Measurements from ENCODE around the gene FLOT2. TPM values are rescaled to one million over a fixed set of nuclear protein-coding genes. Genes with fewer than 3 reads are reported as not detected.
A peak's percentile ranks its signal among the peaks of the same experiment; 100 is the strongest.

The FLOT2 gene
- total and polyA plus RNA-seq, 2 donors (not counting 3 experiments of a cell fraction or from before 2014, with no cell fraction given) = 169 to 180 TPM

DNA sequence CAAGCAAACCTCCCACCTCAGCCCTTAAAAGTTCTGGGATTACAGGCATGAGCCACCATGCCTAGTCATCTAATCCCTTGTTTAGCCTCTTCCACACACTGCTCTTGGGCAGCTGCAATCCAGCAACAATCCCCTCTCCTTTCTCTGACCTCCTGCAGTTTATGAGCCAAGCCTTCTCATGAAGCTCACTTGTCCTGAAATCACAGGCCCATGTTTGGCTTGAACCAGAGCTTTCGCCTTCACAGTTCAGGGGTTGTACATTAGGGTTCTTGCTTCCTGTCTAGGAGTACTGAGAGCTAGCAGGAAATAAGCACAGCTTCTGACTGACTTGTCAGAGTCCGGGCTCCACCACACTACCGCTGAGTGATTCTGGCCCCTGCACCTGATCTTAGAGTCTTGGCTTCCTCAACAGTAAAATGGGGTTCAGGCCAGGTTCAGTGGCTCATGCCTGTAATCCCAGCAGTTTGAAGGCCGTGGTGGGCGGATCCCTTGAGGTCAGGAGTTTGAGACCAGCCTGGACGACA lies 26.4 kb downstream of the FLOT2 start:
- Histone ChIP-seq H3K4me1 (ENCODE audit: control insufficient read depth, extremely low read depth, insufficient read depth, low read length) (peaks cover 1% of the 10 kb centered on the region), H3K9ac (replicated peaks; ENCODE audit: extremely low read depth, insufficient read depth, low read length) (no peak overlapping the region), H3K79me2 (ENCODE audit: control insufficient read depth, insufficient read depth, low read length) (no peaks in the 10 kb centered on the region), H4K20me1 (replicated peaks; ENCODE audit: control insufficient read depth, extremely low read depth, insufficient read depth, low read length) (no peaks in the 10 kb centered on the region), H3K36me3 (ENCODE audit: control insufficient read depth in 2 of 2, extremely low read depth in 1 of 2, insufficient read depth in 2 of 2, low read length in 2 of 2) (no peaks in the 10 kb centered on the region), H3K4me2 (ENCODE audit: insufficient read depth, low read length) (no peak overlapping the region), H3K9me1 (replicated peaks; ENCODE audit: control insufficient read depth, extremely low read depth, insufficient read depth, low read length) (no peaks in the 10 kb centered on the region), H3K27ac (ENCODE audit: insufficient read depth, low read depth, low read length) (no peak overlapping the region), H3K4me3 (replicated peaks in 1 of 3; ENCODE audit: insufficient read depth in 1 of 3, low read depth in 1 of 3, low read length in 3 of 3) (no peak overlapping the region), H3K27me3 (ENCODE audit: control insufficient read depth in 2 of 2, insufficient read depth in 2 of 2, low read length in 2 of 2) (no peaks in the 10 kb centered on the region), H2AFZ (ENCODE audit: low read depth, low read length) (peak overlapping the region; percentile 45), H3K9me3 (replicated peaks; ENCODE audit: control insufficient read depth, insufficient read depth, low read length) (no peaks in the 10 kb centered on the region)
- TF ChIP-seq, protein P1, sequence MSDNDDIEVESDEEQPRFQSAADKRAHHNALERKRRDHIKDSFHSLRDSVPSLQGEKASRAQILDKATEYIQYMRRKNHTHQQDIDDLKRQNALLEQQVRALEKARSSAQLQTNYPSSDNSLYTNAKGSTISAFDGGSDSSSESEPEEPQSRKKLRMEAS (IDR thresholded peaks at IDR 0.05; ENCODE audit: insufficient read depth, insufficient read length) = no peak
- no peak for TF ChIP-seq MYC (IDR thresholded peaks at IDR 0.05; ENCODE audit: low read depth, low read length)
- TF ChIP-seq POLR2A (IDR thresholded peaks at IDR 0.05; ENCODE audit: low read depth, low read length) = no peak
- TF ChIP-seq POLR2AphosphoS5 (IDR thresholded peaks at IDR 0.05; ENCODE audit: insufficient read depth, low read depth, low read length) = no peak
- dilution Hi-C loops (cut with MboI; ENCODE audit: extremely low pct_ligation_motif_present, low sequenced_read_pairs) = no loop called here
- FAIRE-seq (no peak), DNase-seq (ENCODE audit: low read depth, low spot score) (peak; percentile 27)
- intact Hi-C loops (cut with micrococcal nuclease) = no loop called here
- CTCF ChIA-PET = interaction anchor here (1.1 to 3.6 kb wide), 5 partner anchors 8 to 108 kb away, joined by 3 to 16 read pairs (median 6); partner anchors contain the start of genes DHRS13 and ERAL1
- POLR2A ChIA-PET = no interaction called here
- BruUV-seq (replicated peaks) = no TSS peak

DNA sequence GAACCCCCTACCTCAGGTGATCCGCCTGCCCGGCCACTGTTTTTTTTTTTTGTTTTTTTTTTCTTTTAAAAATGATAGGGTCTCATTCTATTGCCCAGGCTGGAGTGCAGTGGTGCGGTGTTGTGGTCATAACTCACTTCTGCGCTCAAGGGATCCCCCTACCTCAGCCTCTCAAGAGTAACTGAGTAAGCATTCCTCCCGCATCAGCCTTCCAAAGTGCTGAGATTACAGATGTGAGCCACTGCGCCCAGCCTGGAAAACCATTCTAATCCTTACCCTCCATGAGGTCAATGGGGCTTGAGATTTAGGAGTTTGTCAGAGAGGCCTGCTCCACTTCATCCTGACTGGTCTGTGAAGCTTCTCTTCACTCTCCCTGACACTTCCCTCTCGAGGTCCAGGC lies 30.3 kb downstream of the FLOT2 start:
- Histone ChIP-seq H3K79me2 (ENCODE audit: control insufficient read depth, insufficient read depth, low read length) (no peaks in the 10 kb centered on the region), H3K9me1 (replicated peaks; ENCODE audit: control insufficient read depth, extremely low read depth, insufficient read depth, low read length) (no peaks in the 10 kb centered on the region), H3K36me3 (ENCODE audit: control insufficient read depth in 2 of 2, extremely low read depth in 1 of 2, insufficient read depth in 2 of 2, low read length in 2 of 2) (no peaks in the 10 kb centered on the region), H3K4me2 (ENCODE audit: insufficient read depth, low read length) (no peak overlapping the region), H3K9ac (replicated peaks; ENCODE audit: extremely low read depth, insufficient read depth, low read length) (no peak overlapping the region), H3K9me3 (replicated peaks; ENCODE audit: control insufficient read depth, insufficient read depth, low read length) (no peaks in the 10 kb centered on the region), H2AFZ (ENCODE audit: low read depth, low read length) (no peak overlapping the region), H4K20me1 (replicated peaks; ENCODE audit: control insufficient read depth, extremely low read depth, insufficient read depth, low read length) (no peaks in the 10 kb centered on the region), H3K27ac (ENCODE audit: insufficient read depth, low read depth, low read length) (no peak overlapping the region), H3K4me3 (replicated peaks in 1 of 3; ENCODE audit: insufficient read depth in 1 of 3, low read depth in 1 of 3, low read length in 3 of 3) (no peak overlapping the region), H3K27me3 (ENCODE audit: control insufficient read depth in 2 of 2, insufficient read depth in 2 of 2, low read length in 2 of 2) (no peaks in the 10 kb centered on the region), H3K4me1 (ENCODE audit: control insufficient read depth, extremely low read depth, insufficient read depth, low read length) (peaks cover 13% of the 10 kb centered on the region)
- ChIA-PET CTCF (no interaction called here), POLR2A (no interaction called here)
- FAIRE-seq = no peak
- no TSS peak for BruUV-seq (replicated peaks)
- TF ChIP-seq, protein P2, sequence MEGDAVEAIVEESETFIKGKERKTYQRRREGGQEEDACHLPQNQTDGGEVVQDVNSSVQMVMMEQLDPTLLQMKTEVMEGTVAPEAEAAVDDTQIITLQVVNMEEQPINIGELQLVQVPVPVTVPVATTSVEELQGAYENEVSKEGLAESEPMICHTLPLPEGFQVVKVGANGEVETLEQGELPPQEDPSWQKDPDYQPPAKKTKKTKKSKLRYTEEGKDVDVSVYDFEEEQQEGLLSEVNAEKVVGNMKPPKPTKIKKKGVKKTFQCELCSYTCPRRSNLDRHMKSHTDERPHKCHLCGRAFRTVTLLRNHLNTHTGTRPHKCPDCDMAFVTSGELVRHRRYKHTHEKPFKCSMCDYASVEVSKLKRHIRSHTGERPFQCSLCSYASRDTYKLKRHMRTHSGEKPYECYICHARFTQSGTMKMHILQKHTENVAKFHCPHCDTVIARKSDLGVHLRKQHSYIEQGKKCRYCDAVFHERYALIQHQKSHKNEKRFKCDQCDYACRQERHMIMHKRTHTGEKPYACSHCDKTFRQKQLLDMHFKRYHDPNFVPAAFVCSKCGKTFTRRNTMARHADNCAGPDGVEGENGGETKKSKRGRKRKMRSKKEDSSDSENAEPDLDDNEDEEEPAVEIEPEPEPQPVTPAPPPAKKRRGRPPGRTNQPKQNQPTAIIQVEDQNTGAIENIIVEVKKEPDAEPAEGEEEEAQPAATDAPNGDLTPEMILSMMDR (IDR thresholded peaks at IDR 0.05; ENCODE audit: extremely low read depth in 1 of 2, insufficient read depth in 1 of 2, low read depth in 1 of 2, low read length in 2 of 2) = no peak
- TF ChIP-seq GATA2 (IDR thresholded peaks at IDR 0.05; ENCODE audit: insufficient read depth, insufficient read length, low read depth, low read length) (no peak), EZH2 (IDR thresholded peaks at IDR 0.05; ENCODE audit: borderline replicate concordance, low read depth, low read length, severe bottlenecking) (no peak), POLR2AphosphoS5 (IDR thresholded peaks at IDR 0.05; ENCODE audit: insufficient read depth, low read depth, low read length) (no peak), POLR2A (IDR thresholded peaks at IDR 0.05; ENCODE audit: low read depth, low read length) (no peak), JUN (IDR thresholded peaks at IDR 0.05; ENCODE audit: borderline replicate concordance, insufficient read depth, insufficient read length, low read depth) (no peak), FOS (IDR thresholded peaks at IDR 0.05; ENCODE audit: borderline replicate concordance, insufficient read depth, low read length) (no peak), MYC (IDR thresholded peaks at IDR 0.05; ENCODE audit: low read depth, low read length) (no peak)
- TF ChIP-seq, protein P1 (IDR thresholded peaks at IDR 0.05; ENCODE audit: insufficient read depth, insufficient read length) = no peak
- intact Hi-C loops (cut with micrococcal nuclease) (no loop called here), dilution Hi-C loops (cut with MboI; ENCODE audit: extremely low pct_ligation_motif_present, low sequenced_read_pairs) (no loop called here)
- no peak for DNase-seq (ENCODE audit: low read depth, low spot score)

All from endothelial cell of umbilical vein (primary cell).